Small intestine (tissue), 7 donors: ENCODE data around the gene M1AP. TPM values are rescaled to one million over a fixed set of nuclear protein-coding genes. Genes with fewer than 3 reads are reported as not detected.

Experiments
- DNase-seq, 2 donors: peaks; one replicate each; pipeline versions ENCODE4 v3.0.0 to v3.0.0-alpha.2; 2013
- FAIRE-seq: peaks from 2 replicates; lab custom pipeline; 2012; peaks lifted over from hg19 to GRCh38; lab: Jason Lieb, UNC
- H3K27ac ChIP-seq, 3 donors: one replicate each; pipeline ENCODE4 v1.5.1; 2013; ENCODE audit warnings: low read length in 2 of 3, mild to moderate bottlenecking in 2 of 3, control low read depth in 1 of 3, inconsistent platforms in 1 of 3, low read depth in 1 of 3, moderate library complexity in 1 of 3
- H3K27me3 ChIP-seq, 3 donors: one replicate each; pipeline ENCODE4 v1.6.1; 2013; ENCODE audit warnings: low read length in 3 of 3, inconsistent platforms in 1 of 3; ENCODE audit not compliant: control insufficient read depth in 3 of 3, insufficient read depth in 3 of 3
- H3K36me3 ChIP-seq, 3 donors: one replicate each; pipeline ENCODE4 v1.6.1; 2013; ENCODE audit warnings: low read length in 3 of 3, inconsistent platforms in 1 of 3, low read depth in 1 of 3, mild to moderate bottlenecking in 1 of 3, moderate library complexity in 1 of 3; ENCODE audit not compliant: control insufficient read depth in 3 of 3, insufficient read depth in 2 of 3
- H3K4me1 ChIP-seq, 3 donors: one replicate each; pipeline ENCODE4 v1.6.1; 2013; ENCODE audit warnings: low read length in 2 of 3, inconsistent platforms in 1 of 3, low read depth in 1 of 3, mild to moderate bottlenecking in 1 of 3, moderate library complexity in 1 of 3; ENCODE audit not compliant: control insufficient read depth in 3 of 3, insufficient read depth in 2 of 3
- H3K4me3 ChIP-seq, 3 donors: one replicate each; pipeline ENCODE4 v1.5.1; 2013; ENCODE audit warnings: low read length in 3 of 3, control low read depth in 1 of 3, inconsistent platforms in 1 of 3, low read depth in 1 of 3, mild to moderate bottlenecking in 1 of 3, moderate library complexity in 1 of 3
- H3K9me3 ChIP-seq, 2 donors: one replicate each; pipeline ENCODE4 v1.6.1; 2013; ENCODE audit warnings: low read depth in 1 of 2, low read length in 1 of 2; ENCODE audit not compliant: control insufficient read depth in 2 of 2, insufficient read depth in 1 of 2
- WGBS, 3 donors: extraction: QIAGEN DNeasy Blood & Tissue Kit; methylation state at CpG; one replicate each; pipeline ENCODE4 v1.1.7; 2013; 5-methylcytosine and 5-hydroxymethylcytosine counted together
- polyA plus RNA-seq, 4 donors: library from polyadenylated mRNA; stranded (reverse) in 3 of 4; unstranded in 1 of 4; fragments of 200-250 nt in 3 of 4; fragments of 120-200 nt in 1 of 4; gene quantifications; one replicate each; pipeline versions ENCODE4 v1.2.1 to v1.2.3, GENCODE V29; 2013
- donor health status: healthy with polysubstance abuse.
- donor health status: control.
- donor health status: control.
- donor health status: Bipolar disorder and iron deficiency.
- donor health status: healthy.

Gene M1AP
- polyA plus RNA-seq, 4 donors: 0.12 to 0.13 TPM; not detected in 2

DNA sequence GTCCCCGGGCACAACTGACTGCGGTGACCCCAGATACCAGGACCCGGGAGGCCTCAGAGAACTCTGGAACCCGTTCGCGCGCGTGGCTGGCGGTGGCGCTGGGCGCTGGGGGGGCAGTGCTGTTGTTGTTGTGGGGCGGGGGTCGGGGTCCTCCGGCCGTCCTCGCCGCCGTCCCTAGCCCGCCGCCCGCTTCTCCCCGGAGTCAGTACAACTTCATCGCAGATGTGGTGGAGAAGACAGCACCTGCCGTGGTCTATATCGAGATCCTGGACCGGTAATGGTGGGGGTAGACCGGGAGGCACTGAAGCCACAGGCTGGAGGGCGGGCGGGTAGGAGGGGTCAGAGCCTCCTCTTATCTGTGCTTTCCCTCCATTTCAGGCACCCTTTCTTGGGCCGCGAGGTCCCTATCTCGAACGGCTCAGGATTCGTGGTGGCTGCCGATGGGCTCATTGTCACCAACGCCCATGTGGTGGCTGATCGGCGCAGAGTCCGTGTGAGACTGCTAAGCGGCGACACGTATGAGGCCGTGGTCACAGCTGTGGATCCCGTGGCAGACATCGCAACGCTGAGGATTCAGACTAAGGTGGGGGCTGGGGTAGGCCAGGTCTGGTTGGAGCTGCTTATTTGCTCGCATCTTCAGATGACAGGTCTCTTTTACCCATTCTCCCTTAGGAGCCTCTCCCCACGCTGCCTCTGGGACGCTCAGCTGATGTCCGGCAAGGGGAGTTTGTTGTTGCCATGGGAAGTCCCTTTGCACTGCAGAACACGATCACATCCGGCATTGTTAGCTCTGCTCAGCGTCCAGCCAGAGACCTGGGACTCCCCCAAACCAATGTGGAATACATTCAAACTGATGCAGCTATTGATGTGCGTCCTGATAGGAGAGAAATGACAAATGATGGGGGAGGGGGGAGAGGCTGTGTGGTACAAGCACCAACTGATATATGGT is 117.6 kb downstream of the M1AP start:
- H3K27ac ChIP-seq: peak overlapping the region; percentile 28 to 94 (median 82)
- WGBS, 3 donors: 1 to 3% (median 2%) methylated on average over 54 of the region's 54 CpGs
- peaks cover 3 to 45% (median 5%) of the 10 kb centered on the region in 3 donors for H3K36me3 ChIP-seq
- peak overlapping the region; percentile 65 to 96 (median 83) for H3K4me3 ChIP-seq
- DNase-seq: peak; percentile 62 to 73
- H3K4me1 ChIP-seq: peaks cover 0 to 19% (median 5%) of the 10 kb centered on the region in 3 donors
- peaks cover 0 to 1% (median 0%) of the 10 kb centered on the region in 3 donors for H3K27me3 ChIP-seq
- FAIRE-seq: no peak
- H3K9me3 ChIP-seq: peaks cover 0 to 6% of the 10 kb centered on the region in 2 donors

DNA sequence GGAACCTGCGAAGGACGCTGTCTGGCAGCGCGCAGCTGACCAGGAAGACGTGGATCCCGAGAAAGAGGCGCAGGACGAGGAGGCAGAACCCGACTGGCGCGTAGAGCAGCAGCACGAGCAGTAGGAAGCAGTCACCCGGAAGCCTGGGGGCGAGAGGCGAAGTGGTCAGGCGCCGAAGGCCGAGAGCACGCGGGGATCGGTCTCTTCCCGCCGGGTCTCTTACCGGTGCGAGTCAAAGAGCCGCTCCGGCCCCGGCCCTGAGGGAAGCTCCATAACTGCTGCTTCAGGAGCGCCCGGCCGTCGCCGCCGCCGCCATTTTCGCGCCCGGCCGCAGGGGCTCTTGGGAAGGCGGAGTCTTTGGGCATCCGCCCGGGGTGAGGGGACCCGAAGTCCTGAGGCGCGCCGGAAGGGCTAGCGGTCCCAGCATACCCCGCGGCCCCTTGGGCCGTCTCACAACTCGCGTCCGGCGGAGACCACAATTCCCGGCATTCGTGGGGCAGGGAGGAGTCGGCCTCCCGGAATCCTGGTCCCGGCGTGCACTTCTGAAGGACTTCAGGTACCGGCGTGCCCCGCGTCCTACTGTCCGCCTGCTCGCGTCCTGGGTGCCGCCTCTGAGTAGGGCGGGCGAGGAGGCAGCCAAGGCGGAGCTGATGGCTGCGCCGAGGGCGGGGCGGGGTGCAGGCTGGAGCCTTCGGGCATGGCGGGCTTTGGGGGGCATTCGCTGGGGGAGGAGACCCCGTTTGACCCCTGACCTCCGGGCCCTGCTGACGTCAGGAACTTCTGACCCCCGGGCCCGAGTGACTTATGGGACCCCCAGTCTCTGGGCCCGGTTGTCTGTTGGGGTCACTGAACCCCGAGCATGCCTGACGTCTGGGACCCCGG is 118.5 kb downstream of the M1AP start, which contains the start of the genes AUP1 and HTRA2:
Gene AUP1 (minus strand): TSS at position 350 of the 882 bp plus-strand sequence. CDS start 77 bp downstream, at position 273.
Gene HTRA2 (plus strand): TSS at position 577 of the 882 bp plus-strand sequence. CDS start 74 bp downstream, at position 651.
- Histone ChIP-seq H3K9me3 (peaks cover 0 to 6% of the 10 kb centered on the region in 2 donors), H3K36me3 (peaks cover 3 to 48% (median 5%) of the 10 kb centered on the region in 3 donors), H3K27me3 (no peaks in the 10 kb centered on the region), H3K4me3 (peak within 1 kb of the TSS; percentile 65 to 96 (median 83)), H3K27ac (peak within 1 kb of the TSS; percentile 80 to 94 (median 82)), H3K4me1 (peaks cover 0 to 24% (median 5%) of the 10 kb centered on the region in 3 donors)
- peak; percentile 99 for DNase-seq
- 0 to 1% (median 0%) methylated on average over 52 to 87 of the region's 87 CpGs for WGBS, 3 donors
- FAIRE-seq: no peak

DNA sequence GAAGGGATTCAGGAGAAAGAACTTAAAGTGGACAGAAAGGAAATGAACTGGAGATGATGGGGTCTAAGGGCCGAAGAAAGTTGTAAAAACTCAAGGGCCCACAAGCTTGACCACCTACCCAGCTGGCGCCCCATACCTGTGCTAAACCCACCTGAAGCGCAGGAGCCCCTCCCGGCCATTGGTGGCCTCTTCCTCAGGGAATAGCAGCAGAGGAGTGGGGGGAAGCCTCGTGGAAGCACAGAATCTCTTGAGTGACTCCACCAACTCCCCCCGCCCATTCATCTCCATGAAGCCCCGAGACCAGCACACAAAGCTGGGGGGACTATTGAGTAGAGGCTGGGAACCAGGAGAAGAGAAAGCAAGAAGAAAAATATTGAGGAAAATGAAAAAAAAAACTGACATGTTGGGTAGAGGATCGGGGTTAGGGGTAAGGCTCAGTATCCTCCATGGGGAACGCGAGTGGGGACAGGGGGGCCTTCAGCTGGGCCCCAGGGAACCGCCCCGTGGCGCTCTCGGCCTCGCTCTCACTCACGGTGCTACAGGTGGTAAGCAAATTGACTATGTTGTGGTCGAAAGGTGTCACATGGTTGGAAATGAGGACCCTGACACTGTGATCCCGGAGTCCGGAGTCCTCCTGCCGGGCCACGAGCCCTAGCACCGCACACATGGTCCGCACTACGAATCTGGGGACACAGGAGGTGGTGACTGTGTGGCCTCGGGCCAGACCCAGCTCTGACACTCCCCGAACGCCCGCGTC is 119.4 kb downstream of the M1AP start:
- H3K27ac ChIP-seq: peak overlapping the region; percentile 79 to 94 (median 80)
- peaks cover 0 to 6% of the 10 kb centered on the region in 2 donors for H3K9me3 ChIP-seq
- DNase-seq: no peak
- H3K4me1 ChIP-seq: peaks cover 0 to 24% (median 5%) of the 10 kb centered on the region in 3 donors
- WGBS, 3 donors: 12 to 15% (median 14%) methylated on average over 26 to 29 of the region's 29 CpGs
- H3K4me3 ChIP-seq: peak overlapping the region; percentile 65 to 96 (median 83)
- peaks cover 3 to 46% (median 5%) of the 10 kb centered on the region in 3 donors for H3K36me3 ChIP-seq
- no peak for FAIRE-seq
- H3K27me3 ChIP-seq: no peaks in the 10 kb centered on the region

DNA sequence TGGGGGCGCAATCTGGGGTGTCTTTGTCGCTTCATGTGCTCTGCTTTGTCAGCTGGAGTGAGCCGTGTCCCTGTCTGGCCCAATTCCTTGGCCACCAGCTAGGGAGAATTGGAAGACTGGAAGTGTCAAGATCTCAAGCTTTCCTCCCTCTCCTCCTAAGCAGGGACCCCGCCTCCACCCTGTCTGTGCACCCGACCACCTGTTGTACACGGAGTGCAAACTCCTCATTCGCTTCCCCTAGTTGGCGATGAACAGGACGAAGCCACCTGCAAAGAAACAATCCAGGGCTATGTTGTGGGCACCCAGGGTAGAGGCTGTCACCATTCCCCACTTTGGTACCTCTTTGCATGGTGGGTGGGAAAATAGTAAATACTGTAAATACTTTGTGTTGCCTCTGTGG is 120.4 kb downstream of the M1AP start:
- no peak for FAIRE-seq
- WGBS, 3 donors: 88 to 93% (median 89%) methylated on average over 9 of the region's 9 CpGs
- Histone ChIP-seq H3K4me3 (no peak overlapping the region), H3K27me3 (no peaks in the 10 kb centered on the region), H3K36me3 (peaks cover 3 to 40% (median 5%) of the 10 kb centered on the region in 3 donors), H3K4me1 (peaks cover 0 to 24% (median 5%) of the 10 kb centered on the region in 3 donors), H3K27ac (no peak overlapping the region), H3K9me3 (peaks cover 0 to 6% of the 10 kb centered on the region in 2 donors)
- DNase-seq: no peak

DNA sequence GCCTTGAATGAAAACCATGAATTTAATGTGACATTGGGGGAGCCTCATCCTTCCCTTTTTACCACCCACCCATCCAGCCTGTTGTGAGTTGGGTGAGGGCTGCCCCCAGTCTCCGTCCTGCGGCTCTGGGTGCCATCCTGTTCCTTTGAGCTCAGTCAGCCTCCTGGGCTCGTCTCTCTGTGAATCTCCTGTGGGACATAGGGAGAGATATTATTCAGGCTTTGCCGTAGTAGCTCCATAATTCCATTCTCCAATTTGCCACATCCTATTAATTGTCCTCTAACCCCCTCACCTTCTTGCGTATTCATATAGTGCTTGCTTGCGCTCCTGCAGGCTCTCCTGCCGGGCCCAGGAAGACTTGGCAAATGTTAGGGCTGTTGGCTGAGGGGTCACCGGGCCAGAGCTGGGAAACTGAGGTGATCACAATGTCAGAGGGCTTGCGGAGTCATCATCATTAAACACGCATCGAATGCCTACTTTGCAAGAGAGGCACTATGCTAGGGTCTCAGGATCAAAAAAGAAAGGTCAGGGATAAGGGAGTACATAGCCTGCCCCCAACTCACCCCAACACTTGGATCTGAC is 121.4 kb downstream of the M1AP start:
- WGBS, 3 donors: 94 to 97% (median 96%) methylated on average over 11 of the region's 11 CpGs
- FAIRE-seq: no peak
- H3K27me3 ChIP-seq: no peaks in the 10 kb centered on the region
- peaks cover 0 to 6% of the 10 kb centered on the region in 2 donors for H3K9me3 ChIP-seq
- H3K4me1 ChIP-seq: peaks cover 0 to 24% (median 5%) of the 10 kb centered on the region in 3 donors
- peaks cover 3 to 39% (median 12%) of the 10 kb centered on the region in 3 donors for H3K36me3 ChIP-seq
- no peak overlapping the region for H3K4me3 ChIP-seq
- no peak for DNase-seq
- no peak overlapping the region for H3K27ac ChIP-seq

DNA sequence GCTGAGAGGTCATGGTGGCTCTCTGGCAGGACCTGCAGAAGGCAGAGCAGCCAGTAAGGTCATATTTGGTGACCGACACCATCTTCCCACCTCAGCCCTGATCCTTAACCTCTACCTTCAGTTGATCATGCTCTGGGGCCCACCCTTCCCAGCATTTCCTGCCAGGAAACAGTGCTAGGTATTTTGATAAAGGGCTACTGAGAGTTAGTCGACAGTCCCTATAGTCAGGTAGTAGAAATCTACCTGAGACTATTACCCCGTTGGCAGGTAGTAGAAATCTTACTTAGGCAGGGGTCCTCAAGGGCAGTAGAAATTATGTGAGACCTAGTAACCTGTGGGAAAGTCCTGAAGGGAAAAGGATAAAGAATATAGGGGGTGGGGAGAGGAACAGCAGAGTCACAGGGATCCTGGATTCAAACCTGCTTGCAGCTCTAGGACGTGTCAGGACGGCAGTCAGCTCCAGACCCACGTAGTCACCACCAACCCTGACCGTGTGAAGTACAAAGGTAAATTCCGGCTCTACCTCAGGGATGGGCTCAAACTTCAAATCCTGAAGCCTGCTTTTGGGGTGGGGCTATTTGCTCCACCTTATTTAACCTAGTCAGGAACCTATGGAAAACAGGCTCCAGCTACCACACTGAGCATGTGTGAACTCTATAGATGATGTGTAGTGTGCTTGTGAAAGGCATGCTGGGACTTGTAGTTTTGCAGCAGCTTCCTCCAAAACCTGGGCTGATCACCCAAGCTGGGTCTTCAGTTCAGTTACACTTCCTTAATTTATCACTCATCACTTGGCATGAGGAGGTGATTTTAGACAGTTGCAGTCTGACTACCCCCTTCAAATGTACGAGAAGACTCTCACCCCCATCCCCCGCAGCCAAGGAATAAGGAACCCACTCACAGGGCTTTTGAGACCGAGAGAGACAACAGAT is 122.1 kb downstream of the M1AP start, which contains the start of gene DQX1:
Gene DQX1 (minus strand): TSS at position 515 of the 932 bp plus-strand sequence. CDS start 502 bp downstream, at position 13.
- DNase-seq: peak; percentile 85 to 99
- Histone ChIP-seq H3K27me3 (no peaks in the 10 kb centered on the region), H3K27ac (peak within 1 kb of the TSS; percentile 8 to 73 (median 57)), H3K9me3 (peaks cover 0 to 6% of the 10 kb centered on the region in 2 donors), H3K4me1 (peaks cover 0 to 23% (median 5%) of the 10 kb centered on the region in 3 donors), H3K4me3 (peak within 1 kb of the TSS in 2 of 3 donors; percentile 28 to 31), H3K36me3 (peaks cover 3 to 39% (median 12%) of the 10 kb centered on the region in 3 donors)
- FAIRE-seq: no peak
- WGBS, 3 donors: 36 to 71% (median 49%) methylated on average over 11 of the region's 11 CpGs
